GM10847 (cell line): ENCODE results near the gene NHLH1.

Experiments used
- POLR2A ChIP-seq: IDR thresholded peaks from 2 replicates; pipeline ENCODE4 v1.6.1; 2011; ENCODE audit not compliant: insufficient read length; ENCODE audit errors: extremely low read depth

The NHLH1 gene

DNA sequence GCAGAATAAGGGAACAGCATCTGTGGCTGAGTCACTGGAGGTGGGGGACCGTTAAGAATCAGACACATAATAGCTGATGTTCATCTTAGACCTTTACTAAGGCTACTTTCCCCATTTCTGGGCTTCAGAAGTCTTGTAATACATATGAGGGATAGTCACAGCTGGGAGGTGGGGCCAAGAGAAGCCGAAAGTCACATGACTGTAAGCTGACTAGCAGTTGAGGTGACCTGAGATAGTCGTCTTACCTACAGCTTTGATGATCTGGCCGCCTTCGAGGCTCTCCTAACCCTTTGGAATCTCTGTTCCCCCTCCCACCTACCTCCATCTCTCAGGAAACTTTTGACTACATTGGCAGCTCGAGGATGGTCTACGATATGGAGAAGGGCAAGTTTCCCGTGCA, 14.3 kb upstream of the NHLH1 start:
- TF ChIP-seq POLR2A: no peak

DNA sequence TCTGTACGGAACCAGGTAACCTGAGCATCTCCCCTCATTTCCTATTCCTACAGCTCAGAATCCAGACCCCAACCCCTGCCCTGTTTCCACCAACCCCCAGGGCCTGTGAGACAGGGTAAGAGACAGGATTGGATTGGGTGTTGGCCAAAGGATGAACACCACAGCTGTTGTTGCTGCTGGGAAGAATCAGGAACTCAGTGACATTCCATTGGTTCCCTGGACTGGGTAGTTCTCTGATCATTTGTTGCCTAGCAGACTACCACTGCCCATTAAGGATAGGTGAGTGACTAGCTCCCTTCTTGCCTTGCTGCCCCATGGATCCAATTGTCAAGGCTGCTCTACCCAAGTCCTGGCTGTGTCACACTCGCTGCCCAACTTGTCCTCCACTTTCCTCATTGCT, 13.6 kb upstream of the NHLH1 start:
- TF ChIP-seq POLR2A: no peak

DNA sequence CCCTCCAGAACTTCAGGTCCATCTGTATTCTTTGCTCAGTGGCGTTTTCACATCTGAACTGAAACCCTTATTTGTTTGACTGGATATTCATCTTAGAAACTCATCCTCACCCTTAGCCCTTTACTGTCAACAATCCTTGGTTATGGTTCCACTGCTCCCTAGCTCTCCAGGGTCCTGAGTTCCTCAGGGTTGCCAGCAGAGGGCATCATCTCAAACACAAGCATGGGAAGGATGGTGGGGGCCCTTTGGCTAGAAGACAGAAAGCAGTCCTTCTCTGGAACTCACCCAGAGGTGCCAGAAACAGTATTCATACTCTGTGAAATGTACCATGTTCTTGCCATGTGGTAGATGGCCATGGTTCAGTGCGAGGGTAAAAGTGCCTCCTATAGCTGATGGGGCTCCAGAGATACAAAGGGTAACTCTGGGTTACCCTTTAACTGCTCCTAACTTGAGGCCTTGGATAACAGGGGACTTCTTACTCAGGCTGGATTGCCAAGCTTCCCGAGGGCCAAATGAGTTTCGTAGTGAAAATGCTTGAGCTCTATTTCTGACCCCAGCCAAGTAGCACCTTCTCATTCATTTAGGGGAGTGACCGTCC, 12.4 kb upstream of the NHLH1 start:
- TF ChIP-seq POLR2A: no peak

DNA sequence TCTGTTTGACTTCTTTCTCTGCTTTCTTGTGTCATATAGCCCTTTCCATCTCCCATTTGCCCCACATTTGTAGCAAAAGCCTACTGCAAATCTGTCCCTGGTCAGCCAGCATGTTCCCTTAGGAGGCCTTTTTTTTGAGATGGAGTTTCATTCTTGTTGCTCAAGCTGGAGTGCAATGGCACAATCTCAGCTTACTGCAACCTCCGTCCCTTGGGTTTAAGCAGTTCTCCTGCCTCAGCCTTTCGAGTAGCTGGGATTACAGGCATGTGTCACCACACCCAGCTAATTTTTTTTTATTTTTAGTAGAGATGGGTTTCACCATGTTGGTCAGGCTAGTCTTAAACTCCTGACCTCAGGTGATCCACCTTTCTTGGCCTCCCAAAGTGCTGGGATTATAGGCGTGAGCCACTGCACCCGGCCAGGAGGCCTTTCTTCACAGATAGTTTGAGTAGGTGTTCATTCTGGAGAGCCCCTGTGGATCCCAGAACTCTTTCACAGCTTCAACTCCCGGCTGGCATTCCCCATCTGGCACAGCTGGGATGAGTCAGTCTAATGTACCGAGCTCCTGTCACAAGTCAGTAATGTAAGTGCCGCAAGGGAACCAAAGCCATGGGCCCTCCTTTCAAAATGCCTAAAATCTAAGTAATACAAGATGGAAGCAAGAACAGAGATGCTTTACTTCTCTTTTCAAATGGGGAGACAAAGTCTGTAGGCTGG, 9.4 kb upstream of the NHLH1 start:
- TF ChIP-seq POLR2A: no peak

DNA sequence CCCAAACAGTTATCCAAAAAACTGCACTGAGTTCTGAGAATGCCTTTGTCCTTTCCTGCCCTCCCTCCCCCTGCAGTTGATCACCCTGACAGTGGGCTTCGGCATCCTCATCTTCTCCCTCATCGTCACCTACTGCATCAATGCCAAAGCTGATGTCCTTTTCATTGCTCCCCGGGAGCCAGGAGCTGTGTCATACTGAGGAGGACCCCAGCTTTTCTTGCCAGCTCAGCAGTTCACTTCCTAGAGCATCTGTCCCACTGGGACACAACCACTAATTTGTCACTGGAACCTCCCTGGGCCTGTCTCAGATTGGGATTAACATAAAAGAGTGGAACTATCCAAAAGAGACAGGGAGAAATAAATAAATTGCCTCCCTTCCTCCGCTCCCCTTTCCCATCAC, 8.8 kb upstream of the NHLH1 start:
- no peak for TF ChIP-seq POLR2A

DNA sequence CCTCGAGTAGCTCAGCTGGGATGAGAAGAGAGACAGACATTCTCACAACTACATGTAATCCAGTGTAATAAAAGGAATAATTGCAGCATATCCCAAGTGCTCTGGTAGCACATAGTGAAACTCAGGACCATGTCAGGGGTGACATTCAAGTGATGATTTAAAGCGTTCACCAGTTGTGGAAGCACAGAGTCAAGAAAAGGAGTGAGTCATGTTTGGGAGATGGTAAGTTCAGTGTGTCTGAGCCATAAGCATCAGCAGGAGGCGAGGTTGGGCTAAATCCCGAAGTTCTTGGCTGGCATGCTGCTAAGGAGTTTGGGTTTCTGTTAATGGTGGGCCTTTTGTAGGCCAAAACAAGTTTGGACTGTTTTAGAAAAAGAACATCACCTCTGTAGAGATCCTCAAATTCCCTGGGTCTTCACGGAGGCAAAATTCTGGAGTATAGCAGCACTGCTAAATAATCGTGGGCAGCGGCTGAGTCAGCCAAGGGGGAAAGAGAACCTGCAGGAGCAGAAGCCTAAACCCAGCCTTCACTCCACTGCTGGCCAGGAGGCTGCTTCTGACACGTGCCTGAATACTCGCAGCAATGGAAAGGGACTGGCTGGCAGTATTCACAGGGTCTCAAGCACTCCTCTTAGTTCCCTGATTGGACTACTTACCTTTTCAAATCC, 7.2 kb upstream of the NHLH1 start:
- no peak for TF ChIP-seq POLR2A

DNA sequence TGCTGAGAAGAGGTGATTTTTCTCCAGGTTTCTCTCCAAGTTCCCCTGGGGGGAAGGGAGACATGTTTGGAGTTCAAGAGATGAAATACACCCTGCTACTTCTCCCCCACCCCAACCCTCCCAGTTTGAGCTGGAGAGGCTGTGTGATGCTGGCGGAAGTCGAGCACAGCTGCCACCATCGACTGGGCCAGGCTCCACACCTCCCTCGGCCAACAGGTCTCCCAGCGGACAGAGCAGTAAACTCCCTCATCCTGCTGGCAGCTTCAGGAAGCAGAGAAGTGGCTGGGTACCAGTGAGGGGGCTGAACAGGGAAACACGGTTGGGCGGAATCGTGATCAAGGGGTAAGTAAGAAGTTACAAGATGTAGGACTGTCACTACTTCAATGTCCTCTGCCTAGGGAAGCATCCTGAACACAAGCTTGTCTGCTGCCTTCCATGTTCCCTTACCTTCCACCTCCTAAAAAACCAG, 6.6 kb upstream of the NHLH1 start:
- no peak for TF ChIP-seq POLR2A

DNA sequence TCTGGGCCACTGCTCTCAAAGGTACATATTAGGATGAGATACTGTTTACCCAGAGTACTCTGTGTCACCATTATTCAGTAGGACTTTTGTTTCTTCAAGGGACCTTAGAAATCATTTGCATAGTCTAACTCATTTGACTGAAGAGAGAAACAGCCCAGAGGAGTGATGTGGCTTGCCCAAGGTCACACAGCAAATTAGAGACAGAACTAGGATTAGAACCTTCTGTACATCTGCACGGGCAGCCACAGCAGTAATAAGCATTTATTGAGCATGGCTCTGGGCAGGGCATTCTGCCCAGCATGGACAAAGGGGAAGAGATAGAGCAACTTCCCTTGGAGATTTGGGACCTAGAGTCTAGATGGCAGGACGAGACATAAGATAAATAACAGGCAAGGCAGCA, 5.7 kb upstream of the NHLH1 start:
- TF ChIP-seq POLR2A: no peak

DNA sequence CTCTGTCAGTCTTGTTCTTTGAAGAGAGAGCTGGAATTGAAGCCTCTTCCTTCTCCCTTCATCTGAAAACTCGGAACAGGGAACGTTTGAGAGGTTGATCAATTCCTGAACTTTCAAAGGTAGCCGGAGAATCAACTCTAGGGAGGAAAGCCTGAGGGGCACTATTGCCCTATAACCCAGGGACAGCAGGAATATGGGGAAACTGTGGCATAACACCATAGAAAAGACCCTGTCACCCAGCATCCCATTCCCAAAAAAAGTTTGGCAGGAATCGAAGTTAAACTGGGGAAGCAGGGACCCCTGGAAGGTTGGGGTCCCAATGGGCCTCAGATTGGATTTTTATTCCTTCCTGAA, 5.1 kb upstream of the NHLH1 start:
- TF ChIP-seq POLR2A: no peak

DNA sequence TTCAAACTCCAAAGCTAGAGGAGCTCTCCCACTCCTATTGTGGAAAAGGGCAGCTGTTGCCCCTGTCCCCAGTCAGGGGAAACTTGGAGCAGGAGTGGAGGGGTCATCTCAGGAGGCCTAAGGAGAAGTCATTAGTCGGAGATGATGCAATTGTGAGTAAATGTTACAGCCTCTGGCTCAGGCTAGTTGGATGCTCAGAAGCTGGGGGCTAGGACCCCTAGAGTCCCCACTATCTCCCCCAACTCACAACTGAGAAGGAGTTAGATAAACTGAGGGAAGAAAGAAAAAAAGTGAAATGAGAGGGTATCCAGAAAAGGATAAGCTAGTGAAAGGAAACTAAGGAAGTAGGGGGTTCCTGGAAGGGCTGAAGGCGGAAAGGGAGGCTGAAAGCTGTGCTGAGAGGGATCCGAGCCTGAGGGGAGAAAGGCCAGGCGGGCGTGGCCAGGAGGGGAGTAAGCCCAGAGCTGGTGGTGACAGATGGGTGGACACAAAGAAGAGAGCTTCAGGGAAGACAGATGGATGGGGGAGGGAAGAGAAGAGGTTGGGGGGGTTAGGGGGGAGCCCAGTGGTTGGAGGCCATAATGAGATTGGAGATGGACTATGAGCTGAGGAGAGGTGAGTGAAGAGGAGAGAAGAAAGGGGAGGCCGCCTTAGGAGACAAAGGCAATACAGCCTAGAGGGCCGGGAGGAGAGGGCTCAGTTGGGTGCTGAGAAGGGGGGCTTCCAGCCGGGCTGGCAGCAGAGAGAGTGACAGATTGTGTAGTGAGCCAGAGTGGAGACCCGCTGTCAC, 4.5 kb upstream of the NHLH1 start:
- no peak for TF ChIP-seq POLR2A

DNA sequence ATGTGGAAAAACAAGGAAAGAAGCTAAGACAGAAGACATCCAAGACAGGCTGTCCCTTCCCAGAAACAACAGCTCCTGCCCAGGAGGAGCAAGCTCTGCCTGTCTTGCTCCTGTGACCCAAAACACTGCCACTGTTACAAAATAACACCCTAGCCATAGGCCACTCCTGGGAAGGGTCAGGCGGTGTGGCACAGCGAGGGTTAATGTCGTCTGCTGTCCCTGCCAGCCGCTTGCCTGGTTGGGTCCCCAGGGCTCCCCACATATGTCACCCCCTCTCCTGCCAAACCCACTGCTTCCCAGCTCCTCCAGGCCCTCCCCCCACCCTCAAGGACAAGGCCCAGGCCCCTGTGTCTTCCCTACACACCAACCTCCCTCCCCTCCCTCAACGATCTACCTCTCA, 3.9 kb upstream of the NHLH1 start:
- no peak for TF ChIP-seq POLR2A

DNA sequence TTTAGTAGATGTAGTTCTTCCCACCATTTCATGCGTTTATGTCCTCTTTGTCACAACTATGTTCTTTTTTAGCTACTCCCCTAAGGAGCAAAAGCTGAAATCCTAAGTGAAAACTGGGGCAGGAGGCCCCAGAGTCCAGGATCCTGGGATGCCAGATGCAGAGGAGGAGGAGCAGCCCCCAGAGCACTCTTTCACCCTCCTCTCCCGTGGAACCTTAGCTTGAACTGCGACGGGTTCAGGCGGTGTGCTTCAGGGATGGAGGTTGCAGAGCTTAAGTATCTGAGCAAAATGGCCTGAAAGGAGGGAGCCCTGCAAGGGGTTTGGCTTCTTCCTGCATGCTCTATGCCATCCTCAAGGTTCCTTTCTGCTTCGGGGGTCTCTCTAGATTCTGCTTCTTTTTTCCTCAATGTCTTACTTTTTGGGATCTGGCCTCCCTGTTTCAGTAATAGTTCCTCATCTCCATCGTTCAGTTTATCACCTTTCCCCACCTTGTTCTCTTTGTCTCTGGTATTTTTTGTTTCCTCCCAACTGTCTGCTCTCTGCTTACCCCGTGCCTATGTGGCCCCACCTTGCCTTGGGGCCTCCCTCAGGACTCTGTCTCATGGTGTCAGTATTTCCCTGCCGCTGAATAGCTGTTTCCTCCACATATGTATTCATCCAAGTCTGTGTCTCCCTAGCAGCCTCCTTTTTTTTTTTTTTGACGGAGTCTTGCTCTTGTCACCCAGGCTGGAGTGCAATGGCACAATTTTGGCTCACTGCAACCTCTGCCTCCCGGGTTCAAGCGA, 2.7 kb upstream of the NHLH1 start:
- no peak for TF ChIP-seq POLR2A

DNA sequence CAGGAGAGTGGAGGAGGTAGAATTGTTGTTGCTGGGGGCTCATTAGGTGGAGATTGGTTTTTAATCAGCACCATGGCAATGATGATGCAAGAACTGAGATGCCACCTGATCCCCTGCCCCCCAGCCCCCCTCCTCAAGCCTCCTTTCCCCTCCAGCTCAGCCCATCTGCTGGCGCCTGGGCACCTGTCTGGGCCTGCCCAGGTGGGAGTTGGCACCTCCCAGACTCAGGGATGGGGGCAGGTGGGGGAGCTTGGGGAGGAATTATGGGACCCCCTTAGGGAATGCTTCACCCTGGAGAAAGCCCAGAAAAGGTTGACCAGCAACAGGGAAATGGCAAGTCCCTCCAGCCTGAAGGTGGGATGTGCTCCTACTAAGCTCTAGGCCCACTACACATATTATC, 1.5 kb upstream of the NHLH1 start:
- no peak for TF ChIP-seq POLR2A

DNA sequence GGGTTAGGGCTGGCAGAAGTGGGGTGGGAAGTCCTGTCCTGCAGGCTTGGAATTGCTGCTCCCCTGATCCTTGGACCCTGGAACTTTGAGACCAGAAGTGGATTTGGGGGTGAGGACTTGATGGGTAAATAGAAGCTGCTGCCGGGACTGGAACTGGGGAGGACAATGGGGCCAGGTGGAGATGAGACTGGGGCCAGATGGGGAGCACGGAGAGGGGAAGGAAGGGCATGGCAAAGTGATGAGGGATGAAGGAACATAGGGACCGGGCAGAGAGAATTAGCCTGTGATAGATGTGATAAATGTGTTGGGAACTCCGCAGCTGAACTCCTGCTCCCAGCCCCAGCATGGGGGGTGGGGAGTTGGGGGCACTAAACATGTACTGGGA, 637 bp downstream of the NHLH1 start:
- TF ChIP-seq POLR2A: no peak

DNA sequence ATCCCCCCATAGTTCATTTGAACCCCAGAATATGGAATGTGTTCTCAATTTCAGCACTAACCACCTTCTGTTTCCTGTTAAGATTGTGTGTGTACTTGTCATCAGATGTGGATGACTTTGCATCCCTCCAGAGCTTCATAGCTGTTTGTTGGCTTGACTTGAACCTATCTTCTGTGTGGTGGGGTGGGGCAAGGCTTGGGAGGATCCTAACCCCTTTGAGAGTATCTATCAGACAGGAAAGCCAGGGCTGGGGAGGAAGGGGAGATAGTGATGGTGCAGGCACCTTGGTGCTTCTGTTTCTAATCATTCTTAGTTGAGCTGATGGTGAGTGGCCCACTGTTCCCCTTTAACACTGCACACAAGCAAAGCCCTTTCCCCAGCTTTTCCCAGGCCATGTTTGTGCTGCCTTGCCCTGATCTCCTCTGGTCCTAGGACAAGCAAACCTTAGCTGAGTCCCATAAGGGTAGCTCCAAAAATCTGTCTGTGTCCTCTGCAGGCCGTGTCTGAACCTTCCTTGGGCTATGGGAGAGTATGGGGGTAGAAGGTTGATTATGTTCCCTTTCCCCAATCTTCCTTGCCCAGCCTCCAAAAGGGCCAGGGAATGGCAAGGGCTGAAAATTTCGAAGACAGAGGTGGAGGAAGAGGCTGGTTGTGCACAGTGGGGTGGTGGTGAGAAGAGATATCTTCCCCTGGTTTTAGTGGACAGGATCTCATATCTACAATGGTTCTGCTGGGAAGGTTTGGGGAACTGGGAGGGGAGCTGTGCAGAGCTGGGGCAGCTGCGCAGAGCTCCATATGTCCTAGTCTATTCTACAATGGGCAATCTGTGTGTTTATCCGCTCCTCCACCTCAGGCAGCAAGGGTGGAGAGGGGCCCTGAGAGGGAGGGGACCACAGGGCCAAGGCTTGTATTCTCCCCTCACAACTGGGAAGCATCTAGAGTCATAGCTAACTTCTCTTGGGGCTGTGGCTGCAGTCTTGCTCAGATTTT, 1.4 kb downstream of the NHLH1 start:
- no peak for TF ChIP-seq POLR2A
